Fibroblast of the aortic adventitia (primary cell): ENCODE measurements around the gene TMEM151B. TPM values are rescaled to one million over a fixed set of nuclear protein-coding genes. Genes with fewer than 3 reads are reported as not detected.

Source experiments
- DNase-seq: peaks from one replicate; pipeline ENCODE4 v3.0.0-alpha.2; 2010; ENCODE audit warnings: low read depth
- H3K4me3 ChIP-seq: 2 replicates; pipeline ENCODE4 v1.5.1; 2011; ENCODE audit warnings: low read depth, mild to moderate bottlenecking, control low read depth, low read length, moderate library complexity
- total RNA-seq: library from RNA; depleted of rRNA; stranded (reverse); fragments of >200 nt; gene quantifications from 2 replicates; pipeline ENCODE4 v1.2.3, GENCODE V29; 2012; ENCODE audit warnings: low replicate concordance
- TF ChIP-seq, protein P1 (sequence below): IDR thresholded peaks from 2 replicates; pipeline ENCODE4 v1.5.1; 2011; ENCODE audit warnings: mild to moderate bottlenecking, low read length, control low read depth, inconsistent platforms; ENCODE audit not compliant: insufficient read depth

TMEM151B gene
- total RNA-seq, 1 donor: not detected

DNA sequence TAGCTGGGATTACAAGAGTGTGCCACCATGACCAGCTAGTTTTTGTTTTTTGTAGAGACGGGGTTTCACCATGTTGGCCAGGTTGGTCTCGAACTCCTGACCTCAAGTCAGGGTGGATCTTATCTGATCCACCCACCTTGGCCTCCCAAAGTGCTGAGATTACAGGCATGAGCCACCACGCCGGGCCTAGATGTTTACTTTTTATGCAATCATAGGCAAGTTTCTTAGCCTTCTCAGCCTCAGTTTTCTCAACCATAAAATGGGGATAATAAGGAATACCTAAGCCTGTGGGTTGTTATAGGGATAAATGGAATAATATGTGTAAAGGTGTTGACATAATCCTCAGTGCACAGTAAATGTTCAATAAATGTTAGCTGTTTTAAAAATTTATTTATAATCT lies 82.0 kb downstream of the TMEM151B start:
- TF ChIP-seq, protein P1, sequence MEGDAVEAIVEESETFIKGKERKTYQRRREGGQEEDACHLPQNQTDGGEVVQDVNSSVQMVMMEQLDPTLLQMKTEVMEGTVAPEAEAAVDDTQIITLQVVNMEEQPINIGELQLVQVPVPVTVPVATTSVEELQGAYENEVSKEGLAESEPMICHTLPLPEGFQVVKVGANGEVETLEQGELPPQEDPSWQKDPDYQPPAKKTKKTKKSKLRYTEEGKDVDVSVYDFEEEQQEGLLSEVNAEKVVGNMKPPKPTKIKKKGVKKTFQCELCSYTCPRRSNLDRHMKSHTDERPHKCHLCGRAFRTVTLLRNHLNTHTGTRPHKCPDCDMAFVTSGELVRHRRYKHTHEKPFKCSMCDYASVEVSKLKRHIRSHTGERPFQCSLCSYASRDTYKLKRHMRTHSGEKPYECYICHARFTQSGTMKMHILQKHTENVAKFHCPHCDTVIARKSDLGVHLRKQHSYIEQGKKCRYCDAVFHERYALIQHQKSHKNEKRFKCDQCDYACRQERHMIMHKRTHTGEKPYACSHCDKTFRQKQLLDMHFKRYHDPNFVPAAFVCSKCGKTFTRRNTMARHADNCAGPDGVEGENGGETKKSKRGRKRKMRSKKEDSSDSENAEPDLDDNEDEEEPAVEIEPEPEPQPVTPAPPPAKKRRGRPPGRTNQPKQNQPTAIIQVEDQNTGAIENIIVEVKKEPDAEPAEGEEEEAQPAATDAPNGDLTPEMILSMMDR: no peak
- H3K4me3 ChIP-seq: no peak overlapping the region
- DNase-seq: no peak

DNA sequence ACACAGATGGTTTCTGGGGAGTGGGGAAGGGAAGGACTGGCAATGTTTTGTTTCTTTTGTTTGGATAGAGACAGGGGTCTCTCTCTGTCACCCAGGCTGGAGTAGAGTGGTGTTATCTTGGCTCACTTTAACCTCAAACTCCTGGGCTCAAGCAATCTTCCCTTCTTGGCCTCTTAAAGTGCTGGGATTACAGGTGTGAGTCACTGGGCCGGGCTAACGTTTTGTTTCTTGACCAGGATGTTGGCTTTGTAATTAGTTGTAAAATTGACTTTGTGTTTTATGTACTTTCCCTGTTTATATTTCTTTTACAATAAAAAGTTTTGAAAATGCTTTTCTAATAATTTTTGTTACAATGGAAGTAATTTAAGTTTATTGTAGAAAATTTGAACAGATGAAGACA lies 83.1 kb downstream of the TMEM151B start:
- TF ChIP-seq, protein P1: no peak
- DNase-seq: no peak

DNA sequence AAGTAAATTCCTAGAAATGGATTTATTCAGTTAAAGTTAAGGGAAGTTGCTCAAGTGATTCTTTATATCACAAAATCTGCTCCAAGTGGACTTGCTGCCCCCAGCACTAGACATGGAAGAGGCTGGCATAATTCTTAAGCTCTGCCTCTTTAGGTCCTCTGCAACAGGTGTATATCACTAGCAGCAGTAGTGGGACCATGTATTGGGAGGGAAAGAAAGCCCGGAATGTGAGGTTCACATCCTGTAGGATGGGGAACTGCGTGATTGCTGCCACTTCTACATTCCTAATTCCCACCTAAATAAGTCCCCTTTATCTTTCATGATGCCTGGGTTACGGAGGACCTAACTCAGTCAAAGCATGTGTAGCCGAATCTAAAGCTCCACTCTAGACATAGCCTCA lies 85.4 kb downstream of the TMEM151B start:
- DNase-seq: no peak
- H3K4me3 ChIP-seq: no peak overlapping the region
- TF ChIP-seq, protein P1: no peak

More for the DNA sequence above, 83.1 kb downstream of the TMEM151B start:
- no peak overlapping the region for H3K4me3 ChIP-seq

DNA sequence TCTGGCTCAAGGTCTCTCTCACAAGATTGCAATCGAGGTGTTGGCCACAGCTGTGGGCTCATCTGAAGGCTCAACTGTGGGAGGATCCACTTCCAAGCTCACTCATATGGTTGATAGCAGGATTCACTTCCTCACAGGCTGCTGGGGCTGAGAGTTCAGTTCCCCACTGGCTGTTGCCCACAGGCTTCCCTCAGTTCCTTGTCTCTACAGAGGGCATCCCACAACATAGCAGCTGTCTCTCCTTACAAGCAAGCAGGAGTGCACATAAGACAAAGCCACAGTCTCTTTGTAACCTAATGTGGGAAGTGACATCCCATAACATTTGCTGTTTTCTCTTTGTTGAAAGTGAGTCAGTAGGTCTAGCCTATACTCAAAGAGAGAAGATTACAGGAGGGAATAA lies 86.2 kb downstream of the TMEM151B start:
- H3K4me3 ChIP-seq: no peak overlapping the region
- TF ChIP-seq, protein P1: no peak
- no peak for DNase-seq

Other genes with a start within 250 kb of the TMEM151B start
- gene MRPL14, start 143.0 kb upstream of the TMEM151B start, total RNA-seq: 9.2 and 34.5 TPM in 2 replicates
- gene TMEM63B, start 142.9 kb upstream of the TMEM151B start, total RNA-seq: 7.2 and 20.7 TPM in 2 replicates
- not detected in 2 replicates for gene CAPN11, start 111.6 kb upstream of the TMEM151B start, total RNA-seq
- not detected in 2 replicates for gene MYMX, start 53.5 kb upstream of the TMEM151B start, total RNA-seq
- gene SLC29A1, start 46.9 kb upstream of the TMEM151B start, total RNA-seq: 5.2 and 23.6 TPM in 2 replicates
- gene HSP90AB1, start 23.3 kb upstream of the TMEM151B start, total RNA-seq: 797 and 832 TPM in 2 replicates
- gene SLC35B2, start 12.9 kb upstream of the TMEM151B start, total RNA-seq: 56.4 and 60.8 TPM in 2 replicates
- gene NFKBIE, start 4.9 kb upstream of the TMEM151B start, total RNA-seq: 5.4 and 74.7 TPM in 2 replicates
- gene AARS2, start 42.9 kb downstream of the TMEM151B start, total RNA-seq: 6.8 and 12.7 TPM in 2 replicates
- gene SPATS1, start 72.2 kb downstream of the TMEM151B start, total RNA-seq: not detected in 2 replicates
- 27.2 and 29.0 TPM in 2 replicates for gene CDC5L, start 117.3 kb downstream of the TMEM151B start, total RNA-seq